Suprapubic skin (tissue), 4 donors: ENCODE measurements around the gene FHIP1A.

Source experiments
- EP300 ChIP-seq: sonication (generic); formaldehyde crosslinking; IDR thresholded peaks from one replicate; pipeline ENCODE4 v1.6.1; 2017; ENCODE audit warnings: antibody characterized with exemption
- POLR2A ChIP-seq, 2 donors: fragments of 450-650 bp; IDR thresholded peaks; one replicate each; pipeline ENCODE4 v1.6.1; 2017; ENCODE audit warnings: antibody characterized with exemption in 2 of 2, mild to moderate bottlenecking in 2 of 2, moderate library complexity in 2 of 2
- POLR2AphosphoS5 ChIP-seq, 3 donors: sonication (generic); formaldehyde crosslinking; IDR thresholded peaks; one replicate each; pipeline ENCODE4 v1.6.1; 2017; ENCODE audit warnings: antibody characterized with exemption in 3 of 3
- TF ChIP-seq, protein P1 (sequence below), 2 donors: fragments of 200-600 bp in 1 of 2; fragments of 450-650 bp in 1 of 2; sonication (generic) in 1 of 2; IDR thresholded peaks; one replicate each; pipeline ENCODE4 v1.5.1; 2016 to 2019; ENCODE audit warnings: antibody characterized with exemption in 2 of 2, mild to moderate bottlenecking in 1 of 2, moderate library complexity in 1 of 2

DNA sequence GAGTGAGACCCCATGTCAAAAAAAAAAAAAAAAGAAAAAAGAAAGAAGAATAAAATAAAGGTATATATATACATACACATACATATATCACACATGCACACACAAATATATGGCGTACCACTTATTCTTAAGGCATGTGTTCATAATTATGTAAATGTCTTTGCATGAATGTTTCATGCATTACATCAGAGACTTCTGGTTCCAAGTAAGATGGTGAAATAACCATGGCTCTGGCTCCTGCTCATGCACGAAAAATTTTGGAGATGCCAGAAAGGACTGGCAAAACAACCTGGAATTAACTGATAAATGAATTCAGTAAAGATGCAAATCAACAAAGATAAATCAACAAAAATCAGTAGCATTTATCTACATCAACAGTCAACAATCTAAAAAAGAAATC lies 19.7 kb upstream of the FHIP1A start:
- TF ChIP-seq, protein P1, sequence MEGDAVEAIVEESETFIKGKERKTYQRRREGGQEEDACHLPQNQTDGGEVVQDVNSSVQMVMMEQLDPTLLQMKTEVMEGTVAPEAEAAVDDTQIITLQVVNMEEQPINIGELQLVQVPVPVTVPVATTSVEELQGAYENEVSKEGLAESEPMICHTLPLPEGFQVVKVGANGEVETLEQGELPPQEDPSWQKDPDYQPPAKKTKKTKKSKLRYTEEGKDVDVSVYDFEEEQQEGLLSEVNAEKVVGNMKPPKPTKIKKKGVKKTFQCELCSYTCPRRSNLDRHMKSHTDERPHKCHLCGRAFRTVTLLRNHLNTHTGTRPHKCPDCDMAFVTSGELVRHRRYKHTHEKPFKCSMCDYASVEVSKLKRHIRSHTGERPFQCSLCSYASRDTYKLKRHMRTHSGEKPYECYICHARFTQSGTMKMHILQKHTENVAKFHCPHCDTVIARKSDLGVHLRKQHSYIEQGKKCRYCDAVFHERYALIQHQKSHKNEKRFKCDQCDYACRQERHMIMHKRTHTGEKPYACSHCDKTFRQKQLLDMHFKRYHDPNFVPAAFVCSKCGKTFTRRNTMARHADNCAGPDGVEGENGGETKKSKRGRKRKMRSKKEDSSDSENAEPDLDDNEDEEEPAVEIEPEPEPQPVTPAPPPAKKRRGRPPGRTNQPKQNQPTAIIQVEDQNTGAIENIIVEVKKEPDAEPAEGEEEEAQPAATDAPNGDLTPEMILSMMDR (IDR thresholded peaks at IDR 0.05) = no peak
- TF ChIP-seq POLR2A (IDR thresholded peaks at IDR 0.05) = no peak
- no peak for TF ChIP-seq EP300
- TF ChIP-seq POLR2AphosphoS5 (IDR thresholded peaks at IDR 0.05) = no peak
